Fibroblast of pulmonary artery (primary cell): Measurements from ENCODE around the gene SUN1.

Experiments used
- DNase-seq: peaks from one replicate; pipeline ENCODE4 v3.0.0-alpha.2; 2010; ENCODE audit warnings: low read depth
- H3K4me3 ChIP-seq: replicated peaks from 2 replicates; pipeline ENCODE4 v1.5.1; 2011; ENCODE audit warnings: low read depth, mild to moderate bottlenecking, control low read depth, low read length, moderate library complexity
- TF ChIP-seq, protein P1 (sequence below): IDR thresholded peaks from 2 replicates; pipeline ENCODE4 v1.5.1; 2011; ENCODE audit warnings: mild to moderate bottlenecking, control low read depth, low read length, inconsistent platforms; ENCODE audit errors: missing control alignments

The SUN1 gene

DNA sequence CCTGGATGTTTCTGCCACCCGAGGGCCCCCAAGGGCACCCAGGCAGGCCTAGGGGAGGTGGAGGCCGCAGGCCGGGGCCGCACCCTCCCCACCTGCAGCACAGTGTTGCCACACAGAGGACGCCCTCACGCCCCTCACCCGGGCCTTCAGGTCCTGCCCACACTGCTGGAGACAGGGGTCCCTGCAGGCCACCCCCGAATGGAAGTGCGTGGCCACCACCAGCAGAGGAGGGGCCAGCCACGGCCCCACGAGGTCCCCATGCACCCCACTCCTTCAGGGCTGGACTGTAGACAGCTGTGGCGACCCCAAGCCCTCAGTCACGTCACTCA lies 86.8 kb downstream of the SUN1 start:
- H3K4me3 ChIP-seq = no peak overlapping the region
- TF ChIP-seq, protein P1, sequence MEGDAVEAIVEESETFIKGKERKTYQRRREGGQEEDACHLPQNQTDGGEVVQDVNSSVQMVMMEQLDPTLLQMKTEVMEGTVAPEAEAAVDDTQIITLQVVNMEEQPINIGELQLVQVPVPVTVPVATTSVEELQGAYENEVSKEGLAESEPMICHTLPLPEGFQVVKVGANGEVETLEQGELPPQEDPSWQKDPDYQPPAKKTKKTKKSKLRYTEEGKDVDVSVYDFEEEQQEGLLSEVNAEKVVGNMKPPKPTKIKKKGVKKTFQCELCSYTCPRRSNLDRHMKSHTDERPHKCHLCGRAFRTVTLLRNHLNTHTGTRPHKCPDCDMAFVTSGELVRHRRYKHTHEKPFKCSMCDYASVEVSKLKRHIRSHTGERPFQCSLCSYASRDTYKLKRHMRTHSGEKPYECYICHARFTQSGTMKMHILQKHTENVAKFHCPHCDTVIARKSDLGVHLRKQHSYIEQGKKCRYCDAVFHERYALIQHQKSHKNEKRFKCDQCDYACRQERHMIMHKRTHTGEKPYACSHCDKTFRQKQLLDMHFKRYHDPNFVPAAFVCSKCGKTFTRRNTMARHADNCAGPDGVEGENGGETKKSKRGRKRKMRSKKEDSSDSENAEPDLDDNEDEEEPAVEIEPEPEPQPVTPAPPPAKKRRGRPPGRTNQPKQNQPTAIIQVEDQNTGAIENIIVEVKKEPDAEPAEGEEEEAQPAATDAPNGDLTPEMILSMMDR = no peak
- no peak for DNase-seq

DNA sequence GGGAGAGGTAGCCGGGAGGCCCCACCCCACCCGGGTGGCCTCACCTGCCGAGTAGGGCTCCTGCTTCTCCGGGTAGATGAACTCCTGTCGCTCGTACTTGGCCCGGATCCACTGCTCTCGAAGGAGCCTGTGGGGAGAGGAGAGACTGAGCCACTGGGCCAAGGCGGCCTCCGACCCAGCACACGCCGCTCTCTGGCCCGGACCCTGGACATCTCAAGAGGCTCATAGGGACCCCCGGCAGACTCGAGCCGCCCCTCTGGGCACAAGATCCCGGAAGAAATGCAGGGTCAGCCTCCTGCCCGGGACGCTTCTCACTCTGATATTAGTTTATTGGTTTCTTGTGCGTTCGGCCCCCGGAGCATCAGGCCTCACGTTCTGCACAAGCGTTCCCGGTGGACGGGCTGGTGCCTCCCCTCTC lies 87.7 kb downstream of the SUN1 start:
- TF ChIP-seq, protein P1 = no peak
- H3K4me3 ChIP-seq = no peak overlapping the region
- DNase-seq = no peak

DNA sequence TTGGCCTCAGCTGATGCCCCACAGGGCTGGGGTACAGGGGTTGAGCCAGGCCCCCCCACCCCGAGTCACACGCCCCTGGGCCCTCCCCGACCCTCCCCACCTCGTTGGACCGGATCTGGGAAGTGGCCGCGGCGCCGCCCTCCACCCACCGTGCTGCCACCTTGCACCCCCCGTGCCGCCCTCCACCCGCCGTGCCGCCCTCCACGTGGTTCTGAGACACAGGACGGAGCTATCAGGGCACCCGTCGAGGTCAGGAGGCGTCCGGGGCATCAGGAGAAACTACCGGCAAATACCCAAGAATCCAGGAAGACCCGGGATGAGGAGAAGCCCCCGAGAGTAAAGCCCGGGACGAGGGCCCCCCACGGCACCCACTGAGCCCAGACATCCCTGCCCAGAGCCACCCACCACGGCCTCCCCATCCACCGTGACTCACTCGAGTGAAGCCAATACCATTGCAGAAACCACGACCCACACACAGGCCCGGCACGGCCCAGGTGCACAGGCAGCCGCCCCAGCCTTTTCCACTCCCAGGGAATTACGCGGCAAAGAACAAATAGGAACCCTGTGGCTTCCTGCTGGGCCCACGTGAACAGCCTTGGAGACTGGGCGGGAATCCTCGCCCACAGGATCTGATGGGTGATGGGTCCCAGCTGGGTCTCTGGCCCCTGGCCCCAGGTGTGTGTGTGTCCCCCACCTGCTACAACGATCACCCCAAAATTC lies 88.2 kb downstream of the SUN1 start:
- DNase-seq = no peak
- H3K4me3 ChIP-seq = no peak overlapping the region
- TF ChIP-seq, protein P1 = no peak

DNA sequence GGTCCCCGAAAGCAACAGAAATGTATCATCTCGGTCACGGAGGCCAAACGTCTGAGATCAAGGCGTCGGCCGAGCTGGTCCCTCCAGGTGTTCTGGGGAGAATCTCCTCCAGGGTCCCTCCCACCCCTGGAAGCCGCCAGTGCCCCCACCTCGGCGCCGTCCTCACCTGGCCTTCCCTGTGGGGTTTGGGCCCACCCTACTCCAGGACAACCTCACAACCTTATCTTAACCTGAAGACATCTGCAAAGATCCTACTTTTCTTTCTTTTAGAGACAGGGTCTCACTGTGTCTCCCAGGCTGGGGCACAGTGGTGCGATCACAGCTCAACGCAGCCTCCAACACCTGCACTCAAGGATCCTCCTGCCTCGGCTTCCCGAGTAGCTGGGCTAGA lies 88.8 kb downstream of the SUN1 start:
- DNase-seq = no peak
- no peak overlapping the region for H3K4me3 ChIP-seq
- TF ChIP-seq, protein P1 = no peak

DNA sequence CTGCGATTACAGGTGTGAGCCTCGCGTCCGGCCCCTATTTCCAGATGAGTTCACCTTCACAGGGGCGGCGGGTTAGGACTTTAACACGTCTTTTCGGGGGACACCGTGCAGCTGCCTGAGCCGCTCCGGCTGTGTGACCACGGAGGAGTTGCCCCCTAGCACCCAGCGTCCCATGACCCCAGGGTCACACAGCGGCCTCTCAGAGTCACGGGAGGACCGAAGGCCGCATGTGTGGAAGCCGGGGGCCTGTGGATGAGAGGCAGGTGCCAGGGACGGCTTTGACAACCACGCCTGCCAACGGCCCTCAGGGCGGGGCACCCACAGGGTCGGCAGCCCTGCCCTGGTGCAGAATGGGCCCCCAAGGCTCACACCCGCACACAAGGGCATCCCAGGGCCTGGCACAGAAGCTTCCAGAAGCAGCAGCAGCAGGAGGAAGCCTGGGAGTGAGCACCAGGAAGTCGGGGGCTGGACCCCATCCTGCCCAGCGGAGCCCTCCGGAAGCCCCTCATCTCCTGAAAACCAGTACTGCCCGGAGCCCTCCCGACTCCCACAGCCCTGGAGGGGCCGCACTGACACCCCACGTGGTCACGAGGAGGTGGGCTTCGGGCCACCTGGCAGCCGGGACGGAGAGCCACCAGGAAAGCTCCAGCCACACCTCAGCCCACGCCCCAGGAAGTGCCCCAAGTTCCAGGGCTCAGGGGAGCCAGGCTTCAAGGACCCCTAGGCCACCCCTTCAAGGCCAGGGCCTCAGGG lies 89.5 kb downstream of the SUN1 start:
- DNase-seq = no peak
- H3K4me3 ChIP-seq = no peak overlapping the region
- TF ChIP-seq, protein P1 = no peak

DNA sequence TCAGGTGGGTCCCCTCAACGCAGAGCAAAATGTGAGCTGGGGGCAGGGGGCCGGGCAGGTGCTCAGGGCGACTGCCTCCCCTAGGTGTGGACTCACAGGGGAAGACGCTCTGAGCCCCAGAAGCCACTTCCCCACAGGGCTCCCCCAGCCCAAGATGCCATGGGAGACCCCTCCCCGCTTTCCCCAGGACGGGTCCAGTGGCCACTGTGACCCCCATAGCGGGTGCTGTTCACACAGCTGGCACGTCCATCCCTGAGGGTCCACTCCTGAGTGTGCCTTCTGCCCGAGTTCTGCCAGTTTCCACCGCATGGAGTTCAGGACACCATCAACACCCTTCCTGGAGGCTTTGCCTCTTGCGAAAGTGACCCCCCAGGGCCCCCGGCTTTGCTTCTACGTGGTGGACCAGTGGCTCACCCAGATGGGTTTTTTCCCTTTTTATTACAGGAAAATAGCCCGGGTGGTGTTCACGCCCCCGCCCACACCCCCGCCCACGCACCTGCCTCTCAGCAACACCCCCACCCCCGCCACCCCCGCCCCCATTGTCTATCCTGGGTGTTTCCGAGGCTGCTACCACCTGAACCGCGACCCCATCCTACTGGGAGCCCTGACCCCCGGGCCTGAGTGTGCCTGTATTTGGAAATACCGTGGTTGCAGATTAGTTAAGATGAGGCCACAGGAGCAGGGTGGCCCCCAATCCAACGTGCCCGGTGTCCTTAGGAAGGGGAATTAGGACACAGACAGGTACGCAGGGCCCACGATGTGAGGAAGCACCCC lies 90.2 kb downstream of the SUN1 start:
- no peak for DNase-seq
- no peak overlapping the region for H3K4me3 ChIP-seq
- TF ChIP-seq, protein P1 = no peak
